SU-DHL-6 (cell line): Measurements from ENCODE around the gene COL6A1.

ENCODE experiments used
- H2AFZ ChIP-seq: fragments of 200-600 bp; sonication (generic); 2 replicates; pipeline ENCODE4 v1.6.1; 2014; ENCODE audit warnings: low read depth, mild to moderate bottlenecking, moderate library complexity, mixed read lengths, antibody characterized with exemption, low read length; ENCODE audit not compliant: severe bottlenecking
- H3F3A ChIP-seq: fragments of 200-600 bp; shearing (Covaris generic); 2 replicates; pipeline ENCODE4 v1.6.0; 2016; ENCODE audit warnings: antibody characterized with exemption, mild to moderate bottlenecking; ENCODE audit not compliant: insufficient read depth
- H3K27ac ChIP-seq: fragments of 200-600 bp; sonication (generic); 2 replicates; pipeline ENCODE4 v1.5.1; 2016; ENCODE audit warnings: low read depth, mild to moderate bottlenecking, low read length, moderate library complexity, mixed read lengths
- H3K27me3 ChIP-seq: fragments of 200-600 bp; sonication (generic), shearing (Covaris generic); 2 replicates; pipeline ENCODE4 v1.6.0; 2014; ENCODE audit warnings: mild to moderate bottlenecking, low read length
- H3K36me3 ChIP-seq: fragments of 200-600 bp; sonication (generic); 2 replicates; pipeline ENCODE4 v1.6.1; 2014; ENCODE audit warnings: mild to moderate bottlenecking, low read length, mixed read lengths
- H3K4me2 ChIP-seq: fragments of 300-600, 200-600 bp; shearing (Covaris generic), sonication (generic); 2 replicates; pipeline ENCODE4 v1.6.0; 2014; ENCODE audit warnings: low read length, low read depth, mild to moderate bottlenecking; ENCODE audit not compliant: poor library complexity, severe bottlenecking
- H3K4me3 ChIP-seq: fragments of 200-600 bp; sonication (generic); 2 replicates; pipeline ENCODE4 v1.5.1; 2014; ENCODE audit warnings: antibody characterized with exemption, low read length, mild to moderate bottlenecking, mixed read lengths; ENCODE audit not compliant: insufficient read depth, poor library complexity, severe bottlenecking
- H3K79me2 ChIP-seq: fragments of 200-600 bp; sonication (generic); 2 replicates; pipeline ENCODE4 v1.6.1; 2014; ENCODE audit warnings: mild to moderate bottlenecking, low read length, moderate library complexity; ENCODE audit not compliant: insufficient read depth
- H3K9ac ChIP-seq: fragments of 200-600 bp; sonication (generic); 2 replicates; pipeline ENCODE4 v1.7.0; 2014; ENCODE audit warnings: mild to moderate bottlenecking, low read length
- H3K9me2 ChIP-seq: fragments of 200-600 bp; sonication (generic); replicated peaks from 2 replicates; pipeline ENCODE4 v1.6.1; 2014; ENCODE audit warnings: low read length; ENCODE audit not compliant: insufficient read depth
- H3K9me3 ChIP-seq: fragments of 200-600 bp; sonication (generic); 2 replicates; pipeline ENCODE4 v1.6.1; 2014; ENCODE audit warnings: low read length, mixed read lengths; ENCODE audit not compliant: insufficient read depth
- H4K20me1 ChIP-seq: fragments of 200-600 bp; sonication (generic); 2 replicates; pipeline ENCODE4 v1.6.1; 2014; ENCODE audit warnings: low read depth, mild to moderate bottlenecking, antibody characterized with exemption, low read length, moderate library complexity, mixed read lengths
- EZH2phosphoT487 ChIP-seq: fragments of 200-600 bp; sonication (generic), shearing (Covaris generic); conservative IDR thresholded peaks from 2 replicates; pipeline ENCODE4 v1.6.1; 2018; ENCODE audit warnings: mild to moderate bottlenecking, antibody characterized with exemption, low read length, moderate library complexity, mixed read lengths
- TF ChIP-seq, protein P1 (sequence below): fragments of 200-600 bp; sonication (generic); IDR thresholded peaks from one replicate; pipeline ENCODE4 v1.5.1; 2017; ENCODE audit warnings: antibody characterized with exemption, mild to moderate bottlenecking, low read length, moderate library complexity; ENCODE audit not compliant: insufficient read depth, poor library complexity, severe bottlenecking

The COL6A1 gene

GRCh38 chr21:45976701-45977311 lies 4.8 kb upstream of the COL6A1 start:
- no peaks in the 10 kb centered on the region for H3K9me3 ChIP-seq
- H3K4me2 ChIP-seq, result no peak overlapping the region
- no peaks in the 10 kb centered on the region for H3K36me3 ChIP-seq
- H3F3A ChIP-seq, result no peaks in the 10 kb centered on the region
- H3K79me2 ChIP-seq, result no peaks in the 10 kb centered on the region
- no peaks in the 10 kb centered on the region for H4K20me1 ChIP-seq
- no peak overlapping the region for H3K4me3 ChIP-seq
- no peak overlapping the region for H3K9ac ChIP-seq
- H3K9me2 ChIP-seq, result no peaks in the 10 kb centered on the region
- no peak overlapping the region for H3K27ac ChIP-seq
- TF ChIP-seq, protein P1, sequence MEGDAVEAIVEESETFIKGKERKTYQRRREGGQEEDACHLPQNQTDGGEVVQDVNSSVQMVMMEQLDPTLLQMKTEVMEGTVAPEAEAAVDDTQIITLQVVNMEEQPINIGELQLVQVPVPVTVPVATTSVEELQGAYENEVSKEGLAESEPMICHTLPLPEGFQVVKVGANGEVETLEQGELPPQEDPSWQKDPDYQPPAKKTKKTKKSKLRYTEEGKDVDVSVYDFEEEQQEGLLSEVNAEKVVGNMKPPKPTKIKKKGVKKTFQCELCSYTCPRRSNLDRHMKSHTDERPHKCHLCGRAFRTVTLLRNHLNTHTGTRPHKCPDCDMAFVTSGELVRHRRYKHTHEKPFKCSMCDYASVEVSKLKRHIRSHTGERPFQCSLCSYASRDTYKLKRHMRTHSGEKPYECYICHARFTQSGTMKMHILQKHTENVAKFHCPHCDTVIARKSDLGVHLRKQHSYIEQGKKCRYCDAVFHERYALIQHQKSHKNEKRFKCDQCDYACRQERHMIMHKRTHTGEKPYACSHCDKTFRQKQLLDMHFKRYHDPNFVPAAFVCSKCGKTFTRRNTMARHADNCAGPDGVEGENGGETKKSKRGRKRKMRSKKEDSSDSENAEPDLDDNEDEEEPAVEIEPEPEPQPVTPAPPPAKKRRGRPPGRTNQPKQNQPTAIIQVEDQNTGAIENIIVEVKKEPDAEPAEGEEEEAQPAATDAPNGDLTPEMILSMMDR, result no peak
- no peak for TF ChIP-seq EZH2phosphoT487
- H2AFZ ChIP-seq, result no peak overlapping the region
- H3K27me3 ChIP-seq, result no peaks in the 10 kb centered on the region

DNA sequence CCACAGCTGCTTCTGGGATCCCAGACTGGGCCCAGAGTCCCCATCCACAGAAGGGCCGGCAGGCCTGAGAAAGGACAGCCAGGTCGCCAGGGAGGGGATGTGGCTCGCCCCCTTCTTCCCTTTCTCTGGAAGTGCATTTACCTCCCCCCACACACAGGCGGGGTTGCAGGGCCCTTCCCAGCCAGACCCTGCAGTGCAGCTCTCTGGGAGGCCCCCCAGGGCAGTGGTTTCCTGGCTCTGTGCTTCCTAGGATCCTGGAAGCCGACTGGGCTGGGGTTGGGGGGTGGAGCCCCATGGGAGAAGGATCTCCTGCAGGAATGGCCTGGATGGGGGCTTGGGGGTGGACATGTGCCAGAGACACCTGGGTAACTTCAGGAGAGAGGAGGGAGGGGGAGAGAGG lies 4.2 kb upstream of the COL6A1 start:
- H4K20me1 ChIP-seq, result no peaks in the 10 kb centered on the region
- H3K27me3 ChIP-seq, result no peaks in the 10 kb centered on the region
- no peak overlapping the region for H3K9ac ChIP-seq
- no peak overlapping the region for H3K27ac ChIP-seq
- no peaks in the 10 kb centered on the region for H3K9me3 ChIP-seq
- no peak for TF ChIP-seq EZH2phosphoT487
- TF ChIP-seq, protein P1, result no peak
- no peak overlapping the region for H3K4me3 ChIP-seq
- no peaks in the 10 kb centered on the region for H3K36me3 ChIP-seq
- H3K9me2 ChIP-seq, result no peaks in the 10 kb centered on the region
- H2AFZ ChIP-seq, result no peak overlapping the region
- H3K4me2 ChIP-seq, result no peak overlapping the region
- no peaks in the 10 kb centered on the region for H3F3A ChIP-seq
- H3K79me2 ChIP-seq, result no peaks in the 10 kb centered on the region

- Histone ChIP-seq H3K4me2 (no peak overlapping the region), H3K9ac (no peak overlapping the region), H3K36me3 (no peaks in the 10 kb centered on the region), H3K9me2 (no peaks in the 10 kb centered on the region), H3K27ac (no peak overlapping the region), H2AFZ (no peak overlapping the region), H3K79me2 (no peaks in the 10 kb centered on the region), H4K20me1 (no peaks in the 10 kb centered on the region), H3F3A (no peaks in the 10 kb centered on the region), H3K4me3 (no peak overlapping the region), H3K27me3 (no peaks in the 10 kb centered on the region), H3K9me3 (no peaks in the 10 kb centered on the region)
- no peak for TF ChIP-seq EZH2phosphoT487
- TF ChIP-seq, protein P1, result no peak
These were observed 2.4 kb upstream of the COL6A1 start for GRCh38 chr21:45979141-45979631.
